IMR-90 (cell line): ENCODE results near the gene PLXND1. TPM values are rescaled to one million over a fixed set of nuclear protein-coding genes. Genes with fewer than 3 reads are reported as not detected.

Experiments
- ATAC-seq: fragments of 200-7000 bp; cut with Tn5 transposase; 2 replicates; pipeline ENCODE4 v1.9.1; 2020; ENCODE audit warnings: low read depth, mild to moderate bottlenecking, moderate library complexity
- BruUV-seq: library from RNA; stranded (reverse); fragments of 400-500 nt; replicated peaks from 2 replicates; lab custom pipeline; 2021; lab: Mats Ljungman, UMichigan
- CTCF ChIA-PET: fragments of 300-600 bp; formaldehyde crosslinking; extraction: SDS; loops from one replicate; lab custom pipeline; 2021; ENCODE audit warnings: antibody characterized with exemption; lab: Yijun Ruan, JAX
- POLR2A ChIA-PET: fragments of 300-600 bp; sonication (Branson Sonifier 250); formaldehyde crosslinking; loops from one replicate; lab custom pipeline; 2022; ENCODE audit warnings: antibody characterized with exemption; ENCODE audit not compliant: unreplicated experiment; lab: Charles Lee
- DNase-seq: peaks from one replicate; pipeline ENCODE4 v3.0.0; 2013
- H2AFZ ChIP-seq: replicated peaks from 2 replicates; pipeline ENCODE3; 2013; ENCODE audit warnings: low read length, mild to moderate bottlenecking; ENCODE audit not compliant: poor library complexity
- H2AK5ac ChIP-seq: 2 replicates; pipeline ENCODE4 v1.6.1; 2013; ENCODE audit warnings: low read depth, low read length, inconsistent platforms
- H2AK9ac ChIP-seq: replicated peaks from 2 replicates; pipeline ENCODE3; 2013; ENCODE audit warnings: mild to moderate bottlenecking, low read depth, low read length, moderate library complexity; ENCODE audit not compliant: poor library complexity
- H2BK120ac ChIP-seq: 2 replicates; pipeline ENCODE4 v1.6.1; 2013; ENCODE audit warnings: low read depth, low read length, inconsistent platforms
- H2BK15ac ChIP-seq: 3 replicates; pipeline ENCODE4 v1.6.1; 2013; ENCODE audit warnings: low read depth, low read length, inconsistent platforms
- H2BK20ac ChIP-seq: 2 replicates; pipeline ENCODE4 v1.6.1; 2013; ENCODE audit warnings: low read depth, mild to moderate bottlenecking, inconsistent platforms, low read length, moderate library complexity
- H2BK5ac ChIP-seq: 2 replicates; pipeline ENCODE4 v1.6.1; 2013; ENCODE audit warnings: mild to moderate bottlenecking, low read depth, low read length, inconsistent platforms; ENCODE audit not compliant: poor library complexity, severe bottlenecking
- H3K14ac ChIP-seq: replicated peaks from 2 replicates; pipeline ENCODE4 v1.6.1; 2013; ENCODE audit warnings: low read depth, low read length, inconsistent platforms
- H3K18ac ChIP-seq: 2 replicates; pipeline ENCODE4 v1.6.1; 2013; ENCODE audit warnings: low read depth, low read length, control low read depth
- H3K23ac ChIP-seq: 2 replicates; pipeline ENCODE4 v1.6.1; 2013; ENCODE audit warnings: low read depth, low read length, inconsistent platforms
- H3K27ac ChIP-seq: 2 replicates; pipeline ENCODE4 v1.5.1; 2013; ENCODE audit warnings: mild to moderate bottlenecking, control low read depth, low read length; ENCODE audit not compliant: insufficient read depth
- H3K27me3 ChIP-seq: 2 replicates; pipeline ENCODE4 v1.6.1; 2013; ENCODE audit warnings: low read length; ENCODE audit not compliant: control insufficient read depth, insufficient read depth
- H3K36me3 ChIP-seq: 2 replicates; pipeline ENCODE4 v1.6.1; 2013; ENCODE audit warnings: low read length, mixed read lengths; ENCODE audit not compliant: control insufficient read depth, insufficient read depth
- H3K4ac ChIP-seq: 2 replicates; pipeline ENCODE4 v1.6.1; 2013; ENCODE audit warnings: low read depth, low read length, inconsistent platforms
- H3K4me1 ChIP-seq: 2 replicates; pipeline ENCODE4 v1.6.1; 2013; ENCODE audit warnings: low read length, mixed read lengths; ENCODE audit not compliant: control insufficient read depth, insufficient read depth
- H3K4me2 ChIP-seq: 2 replicates; pipeline ENCODE4 v1.6.1; 2013; ENCODE audit warnings: low read depth, mild to moderate bottlenecking, control low read depth, low read length, moderate library complexity
- H3K4me3 ChIP-seq: 2 replicates; pipeline ENCODE4 v1.5.1; 2013; ENCODE audit warnings: low read depth, mild to moderate bottlenecking, control low read depth, low read length, moderate library complexity; ENCODE audit not compliant: insufficient read depth
- H3K56ac ChIP-seq: 2 replicates; pipeline ENCODE4 v1.6.1; 2013; ENCODE audit warnings: low read length, inconsistent platforms; ENCODE audit not compliant: insufficient read depth; ENCODE audit errors: extremely low read depth
- H3K79me1 ChIP-seq, 2 experiments: 2 replicates each; pipeline ENCODE4 v1.6.1; 2013; ENCODE audit warnings: low read length in 2 of 2, inconsistent platforms in 1 of 2, low read depth in 1 of 2
- H3K9ac ChIP-seq: 2 replicates; pipeline ENCODE4 v1.6.1; 2013; ENCODE audit warnings: low read depth, low read length, control low read depth
- H3K9me1 ChIP-seq: 2 replicates; pipeline ENCODE4 v1.6.1; 2013; ENCODE audit warnings: low read length, inconsistent platforms; ENCODE audit not compliant: insufficient read depth
- H3K9me3 ChIP-seq: 2 replicates; pipeline ENCODE4 v1.6.1; 2013; ENCODE audit warnings: low read length; ENCODE audit not compliant: control insufficient read depth, insufficient read depth
- H4K20me1 ChIP-seq: 2 replicates; pipeline ENCODE4 v1.6.1; 2013; ENCODE audit warnings: low read length, inconsistent platforms; ENCODE audit not compliant: insufficient read depth
- H4K5ac ChIP-seq: 2 replicates; pipeline ENCODE4 v1.6.1; 2013; ENCODE audit warnings: mild to moderate bottlenecking, low read depth, low read length, control low read depth
- H4K8ac ChIP-seq, 2 experiments: 2 replicates each; pipeline ENCODE4 v1.6.1; 2013; ENCODE audit warnings: low read depth in 2 of 2, low read length in 2 of 2, control low read depth in 1 of 2, inconsistent platforms in 1 of 2
- H4K91ac ChIP-seq: 2 replicates; pipeline ENCODE4 v1.6.1; 2013; ENCODE audit warnings: low read depth, low read length, inconsistent platforms; ENCODE audit not compliant: insufficient read depth
- MXI1 ChIP-seq: IDR thresholded peaks from 2 replicates; pipeline ENCODE4 v1.6.1; 2012; ENCODE audit warnings: low read depth, mild to moderate bottlenecking, low read length, moderate library complexity, borderline replicate concordance
- NFE2L2 ChIP-seq: fragments of 150-350 bp; IDR thresholded peaks from 2 replicates; pipeline ENCODE4 v1.6.1; 2016; ENCODE audit warnings: low read depth, mild to moderate bottlenecking, low read length
- POLR2A ChIP-seq: IDR thresholded peaks from 2 replicates; pipeline ENCODE4 v1.6.1; 2012; ENCODE audit warnings: mild to moderate bottlenecking, low read depth, low read length
- RCOR1 ChIP-seq: IDR thresholded peaks from 2 replicates; pipeline ENCODE4 v1.6.1; 2012; ENCODE audit warnings: mild to moderate bottlenecking, low read length, improper control_type of control experiment; ENCODE audit not compliant: insufficient replicate concordance
- WGBS, 2 experiments: methylation state at CpG; one replicate each; pipeline versions ENCODE4 v1.1.5 to v1.1.7; 2013; ENCODE audit warnings: missing lambda C conversion rate in 2 of 2; ENCODE audit not compliant: insufficient read length in 1 of 2; ENCODE audit errors: extremely low coverage in 2 of 2; 5-methylcytosine and 5-hydroxymethylcytosine counted together
- dilution Hi-C: fragments of 300-500 bp; cut with HindIII; formaldehyde crosslinking; loops from one replicate; pipeline ENCODE4 v1.14.3; 2018; ENCODE audit warnings: low sequenced_read_pairs; ENCODE audit not compliant: unreplicated experiment
- in situ Hi-C: fragments of 300-500 bp; cut with MboI; formaldehyde crosslinking; loops from 3 replicates; pipeline ENCODE4 v1.14.3; 2019; ENCODE audit warnings: low sequenced_read_pairs, inconsistent platforms, mixed read lengths
- intact Hi-C: fragments of 100-400 bp; cut with micrococcal nuclease; formaldehyde crosslinking; loops from 2 replicates; pipeline ENCODE4 v1.10.0; 2022
- polyA plus RNA-seq, 3 experiments: library from polyadenylated mRNA; depleted of rRNA; stranded (reverse); fragments of >200 nt; gene quantifications; 2 replicates each; pipeline ENCODE4 v1.2.3, GENCODE V29; 2012; ENCODE audit warnings: low replicate concordance in 1 of 3
- total RNA-seq: library from RNA; depleted of rRNA; stranded (reverse); fragments of >200 nt; gene quantifications from 2 replicates; pipeline ENCODE4 v1.2.3, GENCODE V29; 2012

Gene PLXND1
- total and polyA plus RNA-seq, 2 of the 4 experiments (the other 2 are of a cell fraction) = 19.2 to 67.1 TPM

DNA sequence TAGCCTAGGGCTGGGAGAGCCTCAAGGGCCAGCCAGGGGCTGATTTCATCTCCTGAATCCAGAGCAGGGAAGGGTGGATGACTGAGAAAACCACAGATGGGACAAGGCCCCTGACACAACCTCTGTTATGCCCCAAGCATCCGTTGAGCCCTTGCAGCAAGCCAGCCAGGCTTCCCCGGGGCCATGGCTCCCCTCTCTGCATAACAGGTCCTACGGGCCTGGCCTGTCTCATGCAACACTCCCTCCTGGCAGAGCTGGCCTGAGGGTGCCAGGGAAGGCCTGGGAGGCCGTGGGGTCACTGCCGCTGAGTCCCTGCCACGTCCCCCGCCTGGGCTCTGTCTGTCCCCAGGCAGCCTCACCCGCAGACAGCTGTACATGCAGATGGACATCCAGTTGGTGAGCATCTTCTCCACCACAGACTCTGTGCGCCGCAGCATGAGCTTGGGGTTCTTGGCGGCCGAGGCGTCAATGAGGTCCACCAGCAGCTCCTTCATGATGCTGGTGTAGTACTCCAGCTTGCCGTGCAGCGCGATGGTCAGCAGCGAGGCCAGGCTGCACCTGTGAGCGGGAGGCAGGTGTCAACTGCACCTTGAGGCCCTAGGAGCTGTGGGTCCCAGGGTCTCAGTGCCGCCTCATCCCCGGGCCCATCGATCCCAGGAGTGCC lies 41.4 kb downstream of the PLXND1 start:
- H3K4me3 ChIP-seq = no peak overlapping the region

More for the DNA sequence above, 41.4 kb downstream of the PLXND1 start:
- Histone ChIP-seq H3K4ac (no peak overlapping the region), H3K27ac (no peak overlapping the region), H4K8ac (no peak overlapping the region), H2BK20ac (no peak overlapping the region), H3K9ac (no peak overlapping the region), H3K79me1 (peaks cover 1 to 9% of the 10 kb centered on the region in 2 experiments; a peak in 3 of 4 replicates), H2AK5ac (no peak overlapping the region), H3K27me3 (no peaks in the 10 kb centered on the region), H4K20me1 (no peaks in the 10 kb centered on the region), H3K23ac (no peak overlapping the region), H3K56ac (no peak overlapping the region), H3K36me3 (peaks cover 40% of the 10 kb centered on the region), H2BK120ac (no peak overlapping the region), H4K5ac (no peak overlapping the region), H2AK9ac (no peak overlapping the region), H3K9me1 (peaks cover 9% of the 10 kb centered on the region), H4K91ac (no peak overlapping the region), H3K4me2 (no peak overlapping the region), H2BK5ac (no peak overlapping the region), H3K9me3 (no peaks in the 10 kb centered on the region), H3K4me1 (peaks cover 16% of the 10 kb centered on the region), H3K14ac (no peak overlapping the region), H2AFZ (no peak overlapping the region), H3K18ac (no peak overlapping the region), H2BK15ac (no peak overlapping the region)
- DNase-seq = no peak
- dilution Hi-C loops (no loop called here), intact Hi-C loops (loop anchor here (5.0 kb wide), 1 partner anchor 123 kb away; the partner anchor contains the start of gene IFT122), in situ Hi-C loops (no loop called here)
- POLR2A ChIA-PET = no interaction called here
- ATAC-seq = no peak
- WGBS, 2 experiments = 94% methylated on average over 11 of the region's 21 CpGs; no CpG with 5 or more reads in 1 of the 2 experiments
- no peak for TF ChIP-seq MXI1
- TF ChIP-seq NFE2L2 = no peak
- TF ChIP-seq RCOR1 = no peak
- TF ChIP-seq POLR2A = no peak
- CTCF ChIA-PET = no interaction called here
- no TSS peak for BruUV-seq
